Stimulated activated CD4-positive, alpha-beta T cell treated with anti-CD3 and anti-CD28 coated beads, Interleukin-2, amount 100 ng/mL, for 48 hours (primary cell): ENCODE data around the gene CHST11.
"Not testable (repeated sequence)": the region's sequence is repeated elsewhere in the genome, so short reads cannot be mapped to it uniquely, and the experiment has no call there.

ENCODE experiments used
- DNase-seq, 2 donors: peaks; one replicate each; pipeline ENCODE4 v3.0.0-alpha.2; 2020

Gene CHST11

DNA sequence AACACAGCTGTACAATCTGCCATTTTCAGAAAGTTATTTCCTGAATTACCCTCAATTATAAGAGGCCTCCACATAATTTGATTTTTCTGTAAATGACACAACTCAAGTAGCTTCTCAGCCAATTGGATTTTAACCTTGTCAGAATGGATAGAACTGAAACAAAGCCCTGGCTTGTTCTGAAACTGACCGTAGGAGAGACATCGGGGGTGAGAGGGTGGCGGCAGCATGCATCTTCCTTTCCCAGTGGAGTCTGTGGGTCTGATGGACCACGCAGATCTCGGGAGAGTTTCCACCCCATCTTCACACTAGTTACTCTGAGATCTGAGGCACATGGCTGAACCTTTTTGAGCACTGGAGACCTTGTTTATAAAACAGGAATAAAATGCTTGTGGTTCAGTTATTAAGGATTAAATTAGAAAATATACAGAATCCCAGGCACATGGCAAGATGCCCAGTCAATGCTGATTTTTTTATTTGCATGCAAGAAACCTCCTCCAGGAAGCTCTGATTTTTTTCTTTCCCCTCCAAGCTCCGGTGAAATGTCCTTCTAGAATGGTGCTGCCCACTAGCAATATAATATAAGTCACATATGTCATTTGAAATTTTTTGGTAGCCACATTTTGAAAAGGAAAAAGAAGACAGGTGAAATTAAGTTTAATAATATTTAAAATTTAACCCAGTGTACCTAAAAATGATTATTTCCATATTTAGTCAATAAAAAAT is 153.9 kb downstream of the CHST11 start:
- no peak for DNase-seq

DNA sequence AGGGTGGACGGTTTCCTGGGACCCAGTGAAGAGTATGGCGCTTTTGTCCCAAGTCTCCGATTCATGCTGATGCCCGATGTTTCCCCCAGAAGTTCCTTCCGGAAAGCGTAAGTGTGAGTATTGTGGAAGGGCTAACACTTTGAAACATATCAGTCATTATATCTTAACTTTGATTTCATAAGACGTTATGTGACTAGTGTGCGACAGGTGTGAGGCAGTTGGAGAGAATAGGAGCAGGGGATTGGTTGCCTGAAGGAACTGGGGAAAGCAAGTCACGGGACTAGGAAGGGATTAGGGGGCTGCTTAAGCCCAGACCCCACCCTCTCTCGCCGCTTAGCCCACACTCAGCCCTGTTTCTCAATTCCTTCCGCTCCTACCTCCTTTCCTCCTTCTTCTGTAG is 154.9 kb downstream of the CHST11 start:
- DNase-seq, result no peak

DNA sequence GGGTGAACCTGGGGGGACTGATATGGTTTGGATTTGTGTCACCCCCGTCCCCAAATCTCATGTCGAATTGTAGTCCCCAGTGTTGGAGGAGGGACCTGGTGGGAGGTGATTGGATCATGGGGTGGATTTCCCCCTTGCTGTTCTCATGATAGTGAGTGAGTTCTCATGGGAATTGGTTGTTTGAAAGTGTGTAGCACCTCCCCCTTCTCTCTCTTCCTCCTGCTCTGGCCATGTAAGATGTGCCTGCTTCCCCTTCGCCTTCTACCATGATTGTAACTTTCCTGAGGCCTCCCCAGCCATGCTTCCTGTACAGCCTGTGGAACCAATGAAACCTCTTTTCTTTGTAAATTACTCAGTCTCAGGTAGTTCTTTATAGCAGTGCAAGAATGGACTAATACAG is 156.6 kb downstream of the CHST11 start:
- DNase-seq, result not testable (repeated sequence)

DNA sequence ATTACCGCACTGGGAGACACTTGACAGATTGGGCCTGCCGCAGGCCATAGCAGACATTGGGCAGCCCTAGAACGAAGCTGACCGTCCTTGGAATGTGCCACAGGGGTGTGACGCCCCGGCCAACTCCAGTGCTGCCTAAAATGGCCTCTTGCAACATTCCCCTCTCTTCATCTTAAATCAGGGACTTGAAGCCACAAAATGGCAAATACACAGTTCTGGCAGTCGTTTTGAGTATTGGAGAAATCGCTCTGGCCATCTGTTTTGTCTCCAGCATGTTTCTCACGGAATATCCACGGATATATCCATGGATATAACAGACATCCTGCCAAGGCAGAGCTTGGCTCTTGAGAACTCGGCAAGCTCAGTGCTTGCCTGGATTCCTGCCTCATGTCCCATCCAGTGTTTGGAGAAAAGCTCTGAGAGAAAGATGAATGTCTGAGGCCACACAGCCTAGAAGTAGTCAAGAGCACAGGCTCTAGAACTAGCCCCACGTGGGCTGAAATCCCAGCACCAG is 158.4 kb downstream of the CHST11 start:
- DNase-seq, result no peak

DNA sequence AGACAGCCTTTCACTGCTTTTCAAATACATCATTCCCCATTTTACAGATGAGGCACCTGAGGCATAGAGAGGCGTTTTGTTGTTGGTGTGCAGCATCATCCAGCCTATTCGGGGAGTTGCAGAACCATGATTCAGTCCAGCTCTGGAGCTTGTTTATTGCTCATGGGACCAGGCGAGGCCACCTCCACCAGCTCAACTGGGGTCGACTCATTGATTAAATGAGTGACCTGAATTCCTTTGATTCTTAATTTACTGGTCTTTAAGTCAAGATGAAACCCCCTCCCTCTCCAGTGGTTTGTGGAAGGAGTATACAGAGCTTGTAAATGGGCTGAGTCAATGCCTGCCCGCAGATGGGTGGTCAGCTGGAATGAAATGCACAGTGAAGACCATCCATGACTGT is 161.9 kb downstream of the CHST11 start:
- DNase-seq, result no peak

DNA sequence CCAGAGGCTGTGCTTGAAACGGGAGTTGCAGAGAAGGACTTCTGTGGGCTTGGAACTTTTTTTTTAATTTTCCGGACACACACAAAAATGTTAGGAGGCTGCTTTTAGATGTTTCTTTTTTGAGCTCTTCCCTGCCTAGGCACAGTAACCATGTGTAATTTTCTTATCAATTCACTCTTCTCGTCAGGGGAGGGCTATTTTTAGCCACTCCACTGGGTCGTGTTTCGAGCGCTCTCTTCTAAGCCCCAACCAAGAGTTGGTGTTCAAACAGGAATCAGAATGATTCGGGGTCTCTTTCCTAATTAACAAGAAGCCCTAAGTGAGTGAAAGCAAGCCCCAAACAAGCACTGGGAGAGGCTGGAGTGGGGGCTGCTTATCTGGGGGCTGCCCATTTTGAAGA is 162.6 kb downstream of the CHST11 start:
- no peak for DNase-seq

DNA sequence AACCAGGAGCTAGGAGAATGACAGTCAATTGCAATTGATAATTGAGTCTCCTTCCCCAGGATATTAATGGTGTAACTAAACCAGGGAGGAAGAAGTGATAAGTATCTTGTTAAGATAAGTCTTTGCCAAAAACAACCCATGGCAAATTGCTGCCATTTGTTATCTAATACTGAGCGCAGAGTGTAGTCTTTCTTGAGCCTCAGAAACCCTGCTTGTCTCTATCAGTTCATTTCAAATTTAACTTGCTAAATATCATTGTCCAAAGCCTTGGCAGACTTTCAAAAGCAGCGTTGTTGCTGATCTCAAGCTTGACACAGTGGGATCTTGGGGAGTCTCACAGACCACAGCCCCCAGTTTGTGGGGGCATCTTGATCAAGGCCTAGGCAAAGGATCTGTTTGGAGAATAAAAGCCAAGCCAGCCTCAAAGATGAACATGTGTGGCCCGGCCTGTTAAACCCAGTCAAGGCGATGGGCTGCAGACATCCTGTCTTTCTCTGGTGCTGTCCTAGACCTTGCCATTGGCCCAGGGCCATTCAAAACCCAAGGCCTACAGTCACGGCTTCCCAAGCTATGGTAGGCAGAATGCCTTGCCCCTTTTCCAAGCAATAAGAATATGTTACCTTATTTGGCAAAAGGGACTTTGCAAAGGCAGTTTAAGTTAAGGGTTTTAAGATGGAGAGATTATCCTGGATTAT is 164.2 kb downstream of the CHST11 start:
- DNase-seq, result no peak

DNA sequence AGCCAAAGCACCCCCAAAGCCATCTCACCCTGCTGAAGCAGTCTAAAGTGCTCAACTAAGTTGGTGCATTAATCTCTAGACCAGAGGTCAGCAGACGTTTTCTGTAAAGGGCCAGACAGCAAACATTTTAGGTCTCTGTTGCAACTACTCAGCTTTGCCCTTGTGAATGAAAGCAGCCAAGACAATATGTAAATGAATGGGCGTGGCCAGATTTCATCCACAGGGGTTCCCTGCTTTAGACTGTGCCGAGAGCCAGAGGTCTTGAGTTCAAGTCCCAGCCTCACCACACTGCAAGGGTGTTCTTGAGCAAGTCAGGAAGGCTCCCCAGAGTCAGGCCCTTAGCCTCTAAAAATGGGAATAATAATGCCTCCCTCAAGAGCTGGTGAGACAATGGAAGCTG is 166.2 kb downstream of the CHST11 start:
- no peak for DNase-seq

DNA sequence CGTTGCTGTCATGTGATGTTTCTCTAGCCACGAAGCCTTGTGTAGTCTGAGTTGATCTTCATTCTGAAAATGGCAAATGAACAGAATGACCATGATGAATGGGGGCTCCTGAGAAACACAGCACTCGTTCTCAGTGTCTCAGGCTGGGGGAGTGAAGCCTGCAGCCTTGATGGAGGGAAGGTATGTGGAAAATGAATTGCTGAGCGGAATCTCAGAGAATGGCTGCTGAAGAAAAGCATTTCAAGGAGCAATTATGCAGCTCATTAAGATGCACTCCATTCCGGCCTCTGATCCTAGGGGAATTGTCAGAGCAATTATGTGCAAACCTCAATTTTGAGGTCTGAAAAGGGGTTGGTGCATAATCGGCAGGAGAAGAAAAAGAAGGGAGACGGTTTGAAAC is 167.1 kb downstream of the CHST11 start:
- DNase-seq, result no peak

DNA sequence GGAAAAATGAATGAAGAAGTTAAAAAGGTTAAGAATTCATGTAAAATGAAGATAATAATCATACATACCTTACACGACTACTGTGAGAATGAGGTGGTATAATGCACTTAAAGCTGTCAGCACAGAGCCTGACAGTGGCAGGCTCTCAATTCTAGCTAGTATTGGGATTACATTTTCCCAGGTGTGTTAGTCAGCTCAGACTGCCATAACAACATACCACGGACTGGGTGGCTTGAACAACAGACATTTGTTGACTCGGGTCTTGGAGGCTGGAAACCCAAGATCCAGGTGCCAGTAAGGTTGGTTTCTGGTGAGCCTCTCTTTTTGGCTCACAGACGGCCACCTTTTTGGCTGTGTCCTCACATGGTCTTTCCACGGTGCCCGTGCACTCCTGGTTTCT is 167.8 kb downstream of the CHST11 start:
- no peak for DNase-seq

DNA sequence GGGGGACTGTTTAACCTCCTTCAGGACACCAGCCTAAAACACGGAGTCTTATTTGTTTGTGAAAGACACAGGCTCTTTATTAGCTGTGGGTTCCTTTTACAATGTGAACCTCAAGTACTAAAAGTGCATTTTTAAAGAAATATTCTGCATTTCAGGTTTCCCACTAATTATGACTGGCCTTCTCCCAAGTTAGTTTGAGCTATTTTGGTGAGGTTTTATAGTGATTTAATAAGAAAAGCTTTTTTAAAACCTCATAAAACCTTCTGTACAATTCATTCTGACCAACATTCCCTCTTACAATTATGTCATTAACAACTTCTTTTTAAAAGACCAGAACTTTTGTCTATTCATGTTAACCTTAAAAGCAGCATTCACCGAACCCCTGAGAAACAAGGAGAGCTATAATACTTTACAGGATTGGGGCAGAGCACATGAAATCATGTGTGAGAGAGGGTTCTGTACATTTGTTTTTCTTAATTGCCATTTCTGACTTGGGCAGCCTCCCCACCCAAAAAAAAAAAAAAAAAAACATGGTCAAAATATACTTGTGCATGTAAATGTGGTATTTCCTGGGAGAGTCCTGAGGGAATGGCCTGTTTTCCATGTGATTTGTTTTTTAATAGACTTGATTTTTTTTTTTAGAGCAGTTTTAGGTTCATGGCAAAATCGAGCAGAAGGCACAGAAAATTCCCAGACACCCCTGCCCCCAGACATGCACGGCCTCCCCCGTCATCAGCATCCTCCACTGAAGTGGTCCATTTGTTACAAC is 169.5 kb downstream of the CHST11 start:
- DNase-seq, result no peak

DNA sequence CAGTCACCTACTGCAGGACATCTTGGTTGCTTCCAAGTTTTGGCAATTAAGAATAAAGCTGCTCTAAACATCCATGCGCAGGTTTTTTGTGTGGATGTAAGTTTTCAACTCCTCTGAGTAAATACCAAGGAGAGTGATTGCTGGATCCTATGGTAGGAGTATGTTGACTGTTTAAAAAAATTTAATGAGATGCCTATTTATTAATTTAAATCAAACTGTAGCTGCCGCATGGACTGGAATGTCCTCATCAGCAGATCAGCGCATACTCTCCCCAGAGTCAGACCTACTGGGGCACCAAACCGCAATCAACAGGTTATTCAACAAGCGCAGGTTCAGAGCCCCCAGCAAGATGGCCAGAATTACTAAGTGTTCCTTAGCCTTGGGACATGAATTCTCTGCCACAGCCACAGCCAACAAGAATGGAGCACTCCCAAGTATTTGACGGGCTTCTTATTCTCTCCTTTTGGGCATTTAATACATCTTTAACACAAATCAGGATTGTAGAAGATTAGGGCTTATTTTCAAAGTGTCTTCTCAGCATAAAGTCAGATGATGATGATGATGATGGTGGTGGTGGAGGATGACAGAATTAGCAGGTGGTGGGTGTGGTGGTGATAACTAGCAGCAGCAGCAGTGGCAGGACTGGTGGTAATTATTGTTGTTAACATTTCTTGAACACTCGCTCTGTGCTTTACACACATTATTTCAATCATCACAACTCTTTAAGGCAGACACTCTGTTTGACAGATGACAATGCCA is 170.7 kb downstream of the CHST11 start:
- no peak for DNase-seq

DNA sequence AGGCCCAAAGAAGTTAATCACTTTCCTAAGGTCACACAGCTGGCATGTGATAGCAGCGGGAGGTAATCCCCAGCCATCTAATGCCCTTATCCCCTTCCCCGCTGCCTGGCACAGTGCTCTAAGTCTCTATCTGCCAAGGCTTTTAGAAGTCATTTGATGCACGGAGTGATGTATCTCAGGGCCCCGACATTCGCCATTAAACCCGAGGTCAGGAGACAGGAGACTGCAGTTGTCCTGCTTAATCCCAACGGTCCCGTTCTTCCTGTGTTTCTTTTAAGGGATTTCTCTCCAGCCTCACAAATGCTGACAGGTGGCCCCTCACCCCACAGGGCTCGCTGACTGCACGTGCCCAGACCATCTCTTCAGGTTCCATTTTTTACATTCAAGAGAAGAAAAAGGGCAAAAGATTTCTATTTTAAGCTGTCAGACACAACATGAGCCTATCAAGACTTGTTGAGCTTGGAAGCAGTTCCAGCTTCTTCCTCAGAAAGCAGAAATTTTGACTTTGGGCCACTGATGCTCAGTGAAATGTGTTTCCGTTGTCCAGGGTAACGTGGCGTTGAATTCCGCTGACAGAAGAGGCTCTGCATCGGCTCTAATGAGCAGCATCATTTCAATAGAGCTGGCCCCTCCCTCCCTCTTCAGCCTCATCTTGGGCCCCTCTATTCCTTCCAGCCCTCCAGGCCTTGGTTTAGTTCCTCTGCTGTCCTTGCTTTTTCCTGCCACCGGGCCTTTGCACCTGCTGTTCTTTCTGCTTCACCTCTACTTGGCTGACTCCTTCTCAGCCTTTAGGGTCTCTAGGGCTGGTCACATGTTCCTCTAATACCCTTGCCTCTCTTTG is 171.5 kb downstream of the CHST11 start:
- DNase-seq, result no peak

DNA sequence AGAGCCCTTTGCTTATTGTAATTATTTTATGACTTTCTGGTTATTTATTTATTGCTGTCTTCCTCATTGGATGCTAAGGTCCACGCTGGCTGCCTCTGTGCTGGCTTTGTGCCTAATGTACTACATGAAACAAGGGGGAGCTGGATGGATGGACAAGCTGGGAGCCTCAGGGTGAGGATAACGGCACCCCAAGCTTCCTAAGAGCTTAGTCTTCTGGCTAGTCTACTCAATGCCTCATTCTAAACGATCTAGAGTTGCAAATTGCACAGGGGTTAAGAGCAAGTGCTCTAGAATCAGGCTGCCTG is 172.0 kb downstream of the CHST11 start:
- DNase-seq, result no peak

DNA sequence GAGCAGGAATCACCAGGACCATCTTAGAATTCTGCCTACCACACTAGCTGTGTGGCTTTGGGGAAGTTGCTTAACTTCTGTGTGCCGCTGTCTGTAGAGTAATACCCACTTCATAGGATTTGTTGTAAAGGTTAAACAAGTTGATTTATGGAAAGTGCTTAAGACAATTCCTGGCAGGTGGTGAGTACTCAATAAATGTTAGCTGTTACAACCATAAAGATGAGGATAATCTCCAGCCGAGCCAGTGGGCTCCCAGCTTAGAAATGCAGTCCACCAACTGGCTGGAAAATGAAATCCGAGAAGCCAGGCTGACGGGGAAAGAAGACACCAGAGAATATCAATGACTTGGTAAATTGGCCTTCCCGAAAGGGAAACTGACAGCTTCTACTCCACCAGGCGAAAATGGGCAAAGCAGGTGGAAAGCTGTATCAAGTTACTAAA is 173.5 kb downstream of the CHST11 start:
- DNase-seq, result no peak

DNA sequence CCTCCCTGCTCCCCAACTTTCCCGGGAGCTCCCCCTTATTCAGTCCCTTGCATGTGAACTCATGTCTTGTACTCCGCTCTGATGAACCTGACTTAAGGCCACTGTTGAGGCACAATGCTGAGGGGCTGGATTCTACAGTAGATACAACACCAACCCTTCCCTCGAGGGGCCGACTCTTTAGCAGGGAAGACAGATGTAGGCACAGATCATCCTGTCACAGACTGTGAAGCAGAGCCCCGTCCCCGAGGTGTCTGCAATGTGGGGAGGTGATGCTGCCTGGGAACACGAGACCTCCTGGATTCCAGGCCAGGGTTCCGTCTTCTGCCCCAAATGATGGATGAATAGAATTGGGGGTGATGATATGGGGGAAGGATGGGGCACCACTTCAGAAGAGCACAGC is 175.1 kb downstream of the CHST11 start:
- no peak for DNase-seq

DNA sequence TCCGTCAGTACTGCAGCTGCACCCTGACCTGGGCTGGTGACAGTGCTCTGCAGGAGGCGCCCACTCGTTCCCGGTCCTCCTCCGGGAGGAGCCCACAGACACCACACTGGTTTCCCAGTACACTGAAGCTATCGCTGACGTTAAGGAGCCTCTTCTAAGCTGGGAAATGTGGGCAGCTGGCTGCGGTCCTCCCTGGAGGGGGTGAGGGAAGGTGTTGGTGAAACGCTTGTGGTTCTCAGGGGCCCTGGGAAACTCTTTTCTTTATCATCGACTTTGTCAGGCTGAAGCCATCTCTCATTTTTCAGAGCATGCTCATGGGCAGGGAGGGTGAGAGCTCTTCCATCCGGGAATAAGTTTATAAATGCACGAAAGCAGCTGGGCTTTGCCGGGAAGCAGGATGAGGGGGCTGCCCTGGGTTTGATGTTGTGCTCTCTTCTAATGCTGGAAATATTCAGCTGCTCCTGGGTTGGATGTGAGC is 176.0 kb downstream of the CHST11 start:
- DNase-seq, result no peak

DNA sequence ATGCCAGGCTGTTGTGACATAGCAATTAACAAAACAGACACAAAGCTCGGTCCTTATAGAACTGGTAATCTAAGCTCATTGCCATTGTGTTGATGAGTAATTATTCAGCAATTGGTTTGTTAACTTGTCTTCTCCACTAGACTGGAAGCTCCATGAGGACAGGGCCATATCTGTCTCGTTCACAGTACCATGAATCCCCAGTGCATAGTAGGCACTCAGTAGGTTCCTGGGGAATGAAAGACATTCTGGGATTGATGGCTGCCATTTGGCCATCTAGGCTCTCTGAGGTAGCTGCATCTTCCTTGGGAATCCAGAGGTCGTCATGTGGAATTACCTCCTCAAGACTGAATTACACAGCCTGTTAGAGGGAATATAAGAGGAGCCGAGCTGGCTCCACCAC is 177.3 kb downstream of the CHST11 start:
- DNase-seq, result no peak

DNA sequence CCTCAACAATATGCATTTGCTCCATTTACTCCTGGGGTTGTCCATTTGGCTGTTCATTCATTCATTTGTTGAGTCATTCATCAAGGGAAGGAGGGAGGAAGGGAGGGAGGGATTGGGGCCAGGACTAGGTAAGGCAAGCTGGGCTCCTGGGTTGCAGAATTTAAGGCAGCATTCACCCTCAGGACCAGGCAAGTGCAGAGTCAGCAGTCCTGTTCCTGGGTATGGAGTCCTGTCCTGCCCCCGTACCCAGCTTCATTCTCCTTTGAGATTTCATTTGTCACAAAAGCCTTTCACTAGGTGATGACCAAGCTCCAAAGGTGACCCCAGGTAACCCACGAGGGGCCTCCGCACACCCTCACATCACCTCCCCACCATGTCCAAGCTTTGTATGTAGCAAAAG is 178.1 kb downstream of the CHST11 start:
- DNase-seq, result no peak

DNA sequence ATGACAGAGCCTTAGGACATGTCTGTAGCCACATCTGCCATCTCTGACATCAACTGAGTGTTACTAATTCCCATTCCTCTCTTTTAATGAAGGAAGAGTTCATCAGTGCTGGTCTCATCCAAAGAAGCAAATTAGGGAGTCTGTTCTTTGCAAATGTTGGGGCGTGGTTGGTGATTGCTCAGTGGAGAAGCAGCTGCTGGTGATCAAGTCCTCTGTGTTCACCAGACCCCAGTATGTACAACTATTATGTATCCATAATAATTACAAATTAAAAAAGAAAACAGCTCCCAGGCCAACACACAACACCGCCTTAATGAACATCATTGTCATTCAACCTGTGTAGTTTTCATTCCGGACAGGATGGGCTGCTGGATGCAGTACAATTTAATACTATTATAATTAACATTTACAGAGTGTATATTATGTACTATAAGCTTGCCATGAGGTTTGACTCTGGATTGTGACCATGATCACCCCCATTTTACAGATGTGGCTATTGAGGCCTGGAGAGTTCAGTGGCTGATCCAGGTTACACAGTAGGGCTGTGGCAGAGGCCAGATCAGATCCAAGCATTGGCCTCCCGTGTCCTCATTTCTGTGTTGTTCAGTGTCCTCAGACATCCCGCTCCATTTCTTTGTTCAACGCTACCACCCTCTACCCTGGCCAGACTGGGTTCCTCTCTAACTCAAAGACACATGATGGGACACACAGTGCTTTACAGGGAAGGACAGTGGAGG is 179.0 kb downstream of the CHST11 start:
- no peak for DNase-seq

DNA sequence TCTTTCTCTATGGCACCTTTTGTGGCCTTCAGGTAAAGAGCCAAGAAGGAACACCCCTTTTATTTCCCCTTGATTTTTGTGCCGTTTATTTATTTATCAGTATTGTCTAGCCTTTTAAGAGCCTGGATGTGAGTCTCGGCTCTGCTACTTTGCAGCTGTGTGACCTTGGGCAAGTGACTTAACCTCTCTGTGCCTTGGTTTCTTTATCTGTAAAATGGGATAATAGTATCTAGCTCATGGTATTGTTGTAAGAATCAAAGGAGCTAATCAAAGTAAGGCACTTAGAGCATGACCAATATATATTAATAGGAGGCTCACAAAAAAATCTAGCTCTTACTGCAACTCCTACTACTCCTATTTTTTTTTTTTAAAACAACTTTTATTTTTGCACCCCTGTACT is 179.7 kb downstream of the CHST11 start:
- DNase-seq, result no peak
